ENCODE measurements around the gene ARHGDIA. TPM values are rescaled to one million over a fixed set of nuclear protein-coding genes. Genes with fewer than 3 reads are reported as not detected.

Gene ARHGDIA
- total RNA-seq, 1 donor from 2014 or later, result 31.7 TPM

Other genes starting within 250 kb of the ARHGDIA start
- 26.8 TPM for gene NPLOC4, start 234.2 kb downstream of the ARHGDIA start, total RNA-seq
- 0.25 TPM for gene TSPAN10, start 234.1 kb downstream of the ARHGDIA start, total RNA-seq
- not detected for gene PDE6G, start 214.8 kb downstream of the ARHGDIA start, total RNA-seq
- gene OXLD1, start 204.7 kb downstream of the ARHGDIA start, total RNA-seq, result 7.1 TPM
- 5.4 TPM for gene CCDC137, start 204.6 kb downstream of the ARHGDIA start, total RNA-seq
- gene ARL16, start 187.5 kb downstream of the ARHGDIA start, total RNA-seq, result 38.8 TPM
- gene HGS, start 187.3 kb downstream of the ARHGDIA start, total RNA-seq, result 41.1 TPM
- 4.9 TPM for gene MRPL12, start 168.0 kb downstream of the ARHGDIA start, total RNA-seq
- 2.7 TPM for gene SLC25A10, start 159.1 kb downstream of the ARHGDIA start, total RNA-seq
- gene GCGR, start 67.2 kb downstream of the ARHGDIA start, total RNA-seq, result not detected
- 59.3 TPM for gene MCRIP1, start 38.0 kb downstream of the ARHGDIA start, total RNA-seq
- gene PPP1R27, start 36.3 kb downstream of the ARHGDIA start, total RNA-seq, result not detected
- 50.2 TPM for gene P4HB, start 10.8 kb downstream of the ARHGDIA start, total RNA-seq
- gene ALYREF, start 20.2 kb upstream of the ARHGDIA start, total RNA-seq, result 48.2 TPM
- 44.0 TPM for gene ANAPC11, start 20.4 kb upstream of the ARHGDIA start, total RNA-seq
- gene NPB, start 30.9 kb upstream of the ARHGDIA start, total RNA-seq, result 1.5 TPM
- 24.6 TPM for gene PCYT2, start 40.1 kb upstream of the ARHGDIA start, total RNA-seq
- gene SIRT7, start 46.8 kb upstream of the ARHGDIA start, total RNA-seq, result 8.6 TPM
- gene MAFG, start 56.4 kb upstream of the ARHGDIA start, total RNA-seq, result 11.3 TPM
- 13.8 TPM for gene PYCR1, start 66.0 kb upstream of the ARHGDIA start, total RNA-seq
- gene MYADML2, start 75.9 kb upstream of the ARHGDIA start, total RNA-seq, result not detected
- 0.25 TPM for gene NOTUM, start 89.8 kb upstream of the ARHGDIA start, total RNA-seq
- gene ASPSCR1, start 106.3 kb upstream of the ARHGDIA start, total RNA-seq, result 10.6 TPM
- gene CENPX, start 151.5 kb upstream of the ARHGDIA start, total RNA-seq, result 31.5 TPM
- 9.8 TPM for gene LRRC45, start 152.0 kb upstream of the ARHGDIA start, total RNA-seq
- 117 TPM for gene RAC3, start 160.3 kb upstream of the ARHGDIA start, total RNA-seq
- gene DCXR, start 166.4 kb upstream of the ARHGDIA start, total RNA-seq, result 15.5 TPM
- gene RFNG, start 180.5 kb upstream of the ARHGDIA start, total RNA-seq, result 23.1 TPM
- gene GPS1, start 180.6 kb upstream of the ARHGDIA start, total RNA-seq, result 52.9 TPM
- 13.0 TPM for gene DUS1L, start 194.5 kb upstream of the ARHGDIA start, total RNA-seq
- gene FASN, start 226.9 kb upstream of the ARHGDIA start, total RNA-seq, result 127 TPM

Measured in temporal lobe (tissue), 1 donor.